ENCODE measurements around the gene HDDC3.
"Not testable (repeated sequence)": the region's sequence is repeated elsewhere in the genome, so short reads cannot be mapped to it uniquely, and the experiment has no call there.

HDDC3 gene

GRCh38 chr15:90904746-90905145 lies 27.6 kb downstream of the HDDC3 start:
- TF ChIP-seq POLR2A (IDR thresholded peaks at IDR 0.05; ENCODE audit: low read depth, low read length): no peak
- no peak for TF ChIP-seq POLR2AphosphoS5 (IDR thresholded peaks at IDR 0.05; ENCODE audit: low read depth, low read length)
- no peak for TF ChIP-seq TAF1 (IDR thresholded peaks at IDR 0.05; ENCODE audit: borderline replicate concordance, low read depth, low read length)
- DNase-seq (ENCODE audit: insufficient read length) (no peak), FAIRE-seq (no peak)

DNA sequence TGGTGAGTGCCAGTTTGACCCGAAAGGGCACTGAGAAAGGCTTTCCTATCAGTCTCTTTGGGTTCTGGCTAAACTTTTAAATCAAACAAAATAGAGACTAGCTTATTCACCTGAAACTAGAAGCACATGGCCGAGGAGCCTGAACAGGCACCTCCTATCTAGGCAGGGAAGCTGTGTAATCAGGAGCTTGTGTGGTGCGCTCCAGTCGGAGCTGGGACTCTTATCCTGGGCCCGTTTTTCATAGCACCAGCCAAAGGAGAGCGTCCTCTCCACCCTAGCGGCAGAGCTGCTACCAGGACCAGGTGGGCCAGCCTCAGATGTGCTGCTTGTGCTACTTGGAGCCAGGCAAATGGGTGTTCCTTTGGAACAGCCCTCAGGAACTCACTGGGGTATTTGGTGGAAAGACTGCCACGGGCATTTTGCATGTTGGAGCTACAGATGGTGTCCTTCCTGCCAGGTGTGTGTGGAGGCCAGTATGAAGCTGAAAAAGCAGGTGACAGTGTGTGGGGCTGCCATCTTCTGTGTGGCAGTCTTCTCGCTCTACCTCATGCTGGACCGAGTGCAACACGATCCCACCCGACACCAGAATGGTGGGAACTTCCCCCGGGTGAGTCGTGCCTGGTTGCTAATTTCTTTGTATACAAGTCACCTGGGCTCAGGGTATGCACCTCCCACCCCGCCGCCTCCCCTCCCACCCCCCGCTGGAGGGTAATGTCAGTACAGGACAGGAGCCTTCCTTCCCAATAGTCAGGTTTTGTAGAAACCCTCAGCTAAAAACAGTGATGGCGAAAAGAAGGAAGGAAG lies 28.4 kb downstream of the HDDC3 start:
- no peak for FAIRE-seq
- TF ChIP-seq TAF1 (IDR thresholded peaks at IDR 0.05; ENCODE audit: borderline replicate concordance, low read depth, low read length) (no peak), POLR2AphosphoS5 (IDR thresholded peaks at IDR 0.05; ENCODE audit: low read depth, low read length) (no peak), POLR2A (IDR thresholded peaks at IDR 0.05; ENCODE audit: low read depth, low read length) (no peak)
- DNase-seq (ENCODE audit: insufficient read length): no peak

DNA sequence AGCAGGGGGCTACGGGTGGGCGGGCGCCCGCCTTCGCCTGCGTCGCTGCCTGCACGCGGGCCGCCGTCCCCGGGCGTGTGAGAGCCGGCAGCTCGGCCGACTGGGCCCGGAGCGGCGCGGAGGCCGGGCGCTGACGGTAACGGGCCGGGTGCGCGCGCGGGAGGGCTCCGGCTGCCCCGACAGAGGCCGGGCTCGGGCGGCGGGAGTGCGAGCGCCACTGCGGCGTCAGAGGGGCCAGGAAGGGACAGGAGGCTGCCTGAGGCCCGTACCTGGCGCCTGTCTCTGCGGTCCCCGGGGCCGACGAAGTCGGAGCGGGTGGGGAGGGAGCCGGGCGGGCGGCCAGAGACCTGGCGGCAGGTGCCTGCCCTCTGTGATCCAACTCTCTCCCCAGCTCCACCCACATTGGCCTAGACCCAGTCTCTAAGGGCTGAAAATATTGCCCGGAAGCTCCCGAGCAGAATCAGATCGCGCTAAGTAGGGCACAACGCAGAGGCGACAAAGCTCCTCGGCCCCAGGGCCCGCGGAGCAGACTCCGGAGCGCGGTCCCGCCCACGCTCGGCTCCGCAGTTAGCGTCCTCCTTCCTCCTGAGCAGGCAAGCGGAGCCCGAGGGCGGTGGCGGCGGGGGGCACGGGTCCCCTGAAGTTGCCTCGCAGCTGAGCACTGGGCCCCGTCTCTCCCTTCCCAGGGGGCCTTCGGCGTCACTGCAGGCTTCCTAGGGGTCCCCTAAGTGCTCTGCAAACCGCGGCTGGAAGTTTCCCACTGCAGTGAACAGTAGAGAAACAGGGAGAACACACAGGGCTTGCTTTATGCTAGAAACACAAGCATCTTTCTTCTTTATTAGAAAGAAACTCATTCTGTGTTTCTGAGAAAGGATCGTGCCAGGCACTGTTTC lies 29.3 kb downstream of the HDDC3 start, which contains the start of gene MAN2A2:
TSS of gene MAN2A2 (plus strand) at position 463 of the 893 bp plus-strand sequence. CDS start 906 bp downstream, outside the sequence.
- peak; percentile 91 for DNase-seq (ENCODE audit: insufficient read length)
- FAIRE-seq: peak; percentile 44
- peak; percentile 75 for TF ChIP-seq POLR2AphosphoS5 (IDR thresholded peaks at IDR 0.05; ENCODE audit: low read depth, low read length)
- TF ChIP-seq POLR2A (IDR thresholded peaks at IDR 0.05; ENCODE audit: low read depth, low read length): peak; percentile 82
- TF ChIP-seq TAF1 (IDR thresholded peaks at IDR 0.05; ENCODE audit: borderline replicate concordance, low read depth, low read length): peak; percentile 69; the same call in 1 of the 2 replicates

DNA sequence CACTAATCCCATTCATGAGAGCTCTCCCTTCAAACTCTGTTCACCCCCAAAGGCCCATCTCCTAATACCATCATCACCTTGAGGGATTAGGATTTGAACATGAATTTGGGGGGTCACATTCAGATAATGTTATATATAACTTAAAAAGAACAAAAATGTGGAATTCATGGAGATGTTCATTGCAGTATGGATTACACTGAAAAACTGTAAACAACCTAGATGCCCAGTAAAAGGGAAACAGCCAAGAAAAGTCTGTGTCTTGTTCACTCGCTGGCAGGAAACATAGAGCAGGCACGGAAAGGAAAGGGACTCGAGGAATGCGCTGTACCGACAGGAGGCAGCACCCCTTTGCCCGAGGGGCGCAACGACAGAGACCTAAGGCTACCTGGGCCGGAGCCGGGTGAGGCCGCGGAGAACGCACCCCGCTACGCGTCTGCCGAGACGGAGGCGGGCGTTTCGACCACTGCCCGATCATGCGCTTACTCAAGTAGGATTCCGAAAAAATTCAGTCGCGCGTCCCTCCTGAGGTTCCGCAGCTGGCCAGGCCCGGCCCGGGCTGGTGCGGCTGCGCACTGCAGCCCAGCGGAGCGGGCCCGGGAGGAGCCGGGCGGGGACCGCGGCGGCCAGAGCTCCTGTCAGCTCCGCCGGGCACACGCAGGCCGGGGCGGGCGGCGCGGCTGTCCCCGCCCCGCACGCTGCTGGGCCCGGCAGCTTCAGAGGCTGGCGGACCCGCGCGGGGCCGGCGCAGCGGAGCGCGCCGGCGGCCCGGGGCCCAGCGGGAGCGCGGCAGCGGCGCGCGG lies 30.1 kb downstream of the HDDC3 start:
- TF ChIP-seq TAF1 (IDR thresholded peaks at IDR 0.05; ENCODE audit: borderline replicate concordance, low read depth, low read length) (no peak), POLR2AphosphoS5 (IDR thresholded peaks at IDR 0.05; ENCODE audit: low read depth, low read length) (no peak), POLR2A (IDR thresholded peaks at IDR 0.05; ENCODE audit: low read depth, low read length) (peak; percentile 36; the same call in 1 of the 2 replicates)
- FAIRE-seq (peak; percentile 95), DNase-seq (ENCODE audit: insufficient read length) (peak; percentile 93)

GRCh38 chr15:90901175-90902039 lies 30.9 kb downstream of the HDDC3 start:
- DNase-seq (ENCODE audit: insufficient read length) (no peak), FAIRE-seq (no peak)
- TF ChIP-seq TAF1 (IDR thresholded peaks at IDR 0.05; ENCODE audit: borderline replicate concordance, low read depth, low read length) (no peak), POLR2A (IDR thresholded peaks at IDR 0.05; ENCODE audit: low read depth, low read length) (no peak), POLR2AphosphoS5 (IDR thresholded peaks at IDR 0.05; ENCODE audit: low read depth, low read length) (no peak)

GRCh38 chr15:90897131-90897655 lies 35.2 kb downstream of the HDDC3 start:
- peak; percentile 57 for FAIRE-seq
- not testable (repeated sequence) for DNase-seq (ENCODE audit: insufficient read length)

DNA sequence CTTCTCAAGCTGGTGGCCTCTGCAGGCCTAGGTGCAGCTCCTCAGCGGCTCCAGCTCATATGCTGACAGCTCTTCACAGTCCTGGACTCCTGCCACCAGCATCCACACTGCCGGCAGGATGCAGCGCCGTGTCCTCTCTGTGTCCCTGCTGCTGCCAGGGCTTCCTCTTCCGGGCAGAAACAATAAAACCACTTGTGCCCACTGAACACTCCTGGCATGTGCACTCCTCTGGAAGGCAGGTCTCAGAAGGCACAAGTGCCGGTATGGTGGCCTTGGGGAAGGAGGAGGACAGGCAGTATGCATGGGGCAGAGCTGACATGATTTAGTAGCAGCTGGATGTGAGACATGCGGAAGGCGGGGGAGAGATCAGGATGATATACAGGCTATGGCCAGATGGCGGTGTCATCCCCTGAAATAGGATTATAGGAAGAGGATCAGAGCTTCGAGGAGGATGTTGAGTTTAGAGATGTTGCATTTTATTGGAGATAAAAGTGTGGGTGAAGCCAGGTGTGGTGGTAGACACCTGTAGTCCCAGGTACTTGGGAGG lies 36.7 kb downstream of the HDDC3 start:
- no peak for FAIRE-seq
- no peak for DNase-seq (ENCODE audit: insufficient read length)
- TF ChIP-seq POLR2AphosphoS5 (IDR thresholded peaks at IDR 0.05; ENCODE audit: low read depth, low read length) (no peak), POLR2A (IDR thresholded peaks at IDR 0.05; ENCODE audit: low read depth, low read length) (no peak), TAF1 (IDR thresholded peaks at IDR 0.05; ENCODE audit: borderline replicate concordance, low read depth, low read length) (no peak)

- no peak for FAIRE-seq
- TF ChIP-seq TAF1 (IDR thresholded peaks at IDR 0.05; ENCODE audit: borderline replicate concordance, low read depth, low read length) (no peak), POLR2AphosphoS5 (IDR thresholded peaks at IDR 0.05; ENCODE audit: low read depth, low read length) (no peak), POLR2A (IDR thresholded peaks at IDR 0.05; ENCODE audit: low read depth, low read length) (no peak)
These were observed 38.9 kb downstream of the HDDC3 start for GRCh38 chr15:90893175-90894090.

DNA sequence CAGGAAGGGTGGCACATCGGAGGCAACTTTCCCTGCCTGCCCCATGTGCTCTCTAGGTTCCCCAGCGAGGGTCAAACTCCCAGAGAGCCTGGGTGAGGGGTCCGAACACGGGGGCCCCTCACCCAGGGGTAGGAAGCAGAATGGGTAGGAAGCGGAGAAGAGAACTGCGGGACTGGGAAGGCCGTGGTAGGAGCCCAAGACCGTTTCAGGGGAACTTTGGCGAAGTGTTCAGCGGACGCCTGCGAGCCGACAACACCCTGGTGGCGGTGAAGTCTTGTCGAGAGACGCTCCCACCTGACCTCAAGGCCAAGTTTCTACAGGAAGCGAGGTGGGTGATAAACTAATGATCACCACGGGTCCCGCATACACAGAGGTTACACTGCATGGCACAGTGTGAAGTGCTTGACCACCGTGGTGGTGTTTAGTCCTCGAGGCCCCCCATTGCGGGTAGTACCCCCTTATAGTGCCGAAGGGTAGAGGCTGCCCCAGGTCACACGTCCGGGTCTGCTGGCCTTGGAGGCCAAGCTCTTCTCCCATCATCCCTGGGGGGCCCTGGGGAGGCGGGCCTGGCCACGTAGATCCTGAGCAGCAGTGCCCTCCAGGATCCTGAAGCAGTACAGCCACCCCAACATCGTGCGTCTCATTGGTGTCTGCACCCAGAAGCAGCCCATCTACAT lies 39.7 kb downstream of the HDDC3 start:
- DNase-seq (ENCODE audit: insufficient read length): no peak
- FAIRE-seq: no peak
- no peak for TF ChIP-seq POLR2A (IDR thresholded peaks at IDR 0.05; ENCODE audit: low read depth, low read length)
- no peak for TF ChIP-seq TAF1 (IDR thresholded peaks at IDR 0.05; ENCODE audit: borderline replicate concordance, low read depth, low read length)
- TF ChIP-seq POLR2AphosphoS5 (IDR thresholded peaks at IDR 0.05; ENCODE audit: low read depth, low read length): no peak

More at GRCh38 chr15:90893175-90894090, 38.9 kb downstream of the HDDC3 start:
- no peak for DNase-seq (ENCODE audit: insufficient read length)

All from GM12892 (cell line).